IMR-90 (cell line): ENCODE data around the gene RPS6KL1. TPM values are rescaled to one million over a fixed set of nuclear protein-coding genes. Genes with fewer than 3 reads are reported as not detected.

Source experiments
- ATAC-seq: fragments of 200-7000 bp; cut with Tn5 transposase; 2 replicates; pipeline ENCODE4 v1.9.1; 2020; ENCODE audit warnings: low read depth, mild to moderate bottlenecking, moderate library complexity
- BruUV-seq: library from RNA; stranded (reverse); fragments of 400-500 nt; replicated peaks from 2 replicates; lab custom pipeline; 2021; lab: Mats Ljungman, UMichigan
- CTCF ChIA-PET: fragments of 300-600 bp; formaldehyde crosslinking; extraction: SDS; loops from one replicate; lab custom pipeline; 2021; ENCODE audit warnings: antibody characterized with exemption; lab: Yijun Ruan, JAX
- POLR2A ChIA-PET: fragments of 300-600 bp; sonication (Branson Sonifier 250); formaldehyde crosslinking; loops from one replicate; lab custom pipeline; 2022; ENCODE audit warnings: antibody characterized with exemption; ENCODE audit not compliant: unreplicated experiment; lab: Charles Lee
- DNase-seq: peaks from one replicate; pipeline ENCODE4 v3.0.0; 2013
- H2AFZ ChIP-seq: replicated peaks from 2 replicates; pipeline ENCODE3; 2013; ENCODE audit warnings: low read length, mild to moderate bottlenecking; ENCODE audit not compliant: poor library complexity
- H2AK5ac ChIP-seq: 2 replicates; pipeline ENCODE4 v1.6.1; 2013; ENCODE audit warnings: low read depth, low read length, inconsistent platforms
- H2AK9ac ChIP-seq: replicated peaks from 2 replicates; pipeline ENCODE3; 2013; ENCODE audit warnings: mild to moderate bottlenecking, low read depth, low read length, moderate library complexity; ENCODE audit not compliant: poor library complexity
- H2BK120ac ChIP-seq: 2 replicates; pipeline ENCODE4 v1.6.1; 2013; ENCODE audit warnings: low read depth, low read length, inconsistent platforms
- H2BK15ac ChIP-seq: 3 replicates; pipeline ENCODE4 v1.6.1; 2013; ENCODE audit warnings: low read depth, low read length, inconsistent platforms
- H2BK20ac ChIP-seq: 2 replicates; pipeline ENCODE4 v1.6.1; 2013; ENCODE audit warnings: low read depth, mild to moderate bottlenecking, inconsistent platforms, low read length, moderate library complexity
- H2BK5ac ChIP-seq: 2 replicates; pipeline ENCODE4 v1.6.1; 2013; ENCODE audit warnings: mild to moderate bottlenecking, low read depth, low read length, inconsistent platforms; ENCODE audit not compliant: poor library complexity, severe bottlenecking
- H3K14ac ChIP-seq: replicated peaks from 2 replicates; pipeline ENCODE4 v1.6.1; 2013; ENCODE audit warnings: low read depth, low read length, inconsistent platforms
- H3K18ac ChIP-seq: 2 replicates; pipeline ENCODE4 v1.6.1; 2013; ENCODE audit warnings: low read depth, low read length, control low read depth
- H3K23ac ChIP-seq: 2 replicates; pipeline ENCODE4 v1.6.1; 2013; ENCODE audit warnings: low read depth, low read length, inconsistent platforms
- H3K27ac ChIP-seq: 2 replicates; pipeline ENCODE4 v1.5.1; 2013; ENCODE audit warnings: mild to moderate bottlenecking, control low read depth, low read length; ENCODE audit not compliant: insufficient read depth
- H3K27me3 ChIP-seq: 2 replicates; pipeline ENCODE4 v1.6.1; 2013; ENCODE audit warnings: low read length; ENCODE audit not compliant: control insufficient read depth, insufficient read depth
- H3K36me3 ChIP-seq: 2 replicates; pipeline ENCODE4 v1.6.1; 2013; ENCODE audit warnings: low read length, mixed read lengths; ENCODE audit not compliant: control insufficient read depth, insufficient read depth
- H3K4ac ChIP-seq: 2 replicates; pipeline ENCODE4 v1.6.1; 2013; ENCODE audit warnings: low read depth, low read length, inconsistent platforms
- H3K4me1 ChIP-seq: 2 replicates; pipeline ENCODE4 v1.6.1; 2013; ENCODE audit warnings: low read length, mixed read lengths; ENCODE audit not compliant: control insufficient read depth, insufficient read depth
- H3K4me2 ChIP-seq: 2 replicates; pipeline ENCODE4 v1.6.1; 2013; ENCODE audit warnings: low read depth, mild to moderate bottlenecking, control low read depth, low read length, moderate library complexity
- H3K4me3 ChIP-seq: 2 replicates; pipeline ENCODE4 v1.5.1; 2013; ENCODE audit warnings: low read depth, mild to moderate bottlenecking, control low read depth, low read length, moderate library complexity; ENCODE audit not compliant: insufficient read depth
- H3K56ac ChIP-seq: 2 replicates; pipeline ENCODE4 v1.6.1; 2013; ENCODE audit warnings: low read length, inconsistent platforms; ENCODE audit not compliant: insufficient read depth; ENCODE audit errors: extremely low read depth
- H3K79me1 ChIP-seq, 2 experiments: 2 replicates each; pipeline ENCODE4 v1.6.1; 2013; ENCODE audit warnings: low read length in 2 of 2, inconsistent platforms in 1 of 2, low read depth in 1 of 2
- H3K9ac ChIP-seq: 2 replicates; pipeline ENCODE4 v1.6.1; 2013; ENCODE audit warnings: low read depth, low read length, control low read depth
- H3K9me1 ChIP-seq: 2 replicates; pipeline ENCODE4 v1.6.1; 2013; ENCODE audit warnings: low read length, inconsistent platforms; ENCODE audit not compliant: insufficient read depth
- H3K9me3 ChIP-seq: 2 replicates; pipeline ENCODE4 v1.6.1; 2013; ENCODE audit warnings: low read length; ENCODE audit not compliant: control insufficient read depth, insufficient read depth
- H4K20me1 ChIP-seq: 2 replicates; pipeline ENCODE4 v1.6.1; 2013; ENCODE audit warnings: low read length, inconsistent platforms; ENCODE audit not compliant: insufficient read depth
- H4K5ac ChIP-seq: 2 replicates; pipeline ENCODE4 v1.6.1; 2013; ENCODE audit warnings: mild to moderate bottlenecking, low read depth, low read length, control low read depth
- H4K8ac ChIP-seq, 2 experiments: 2 replicates each; pipeline ENCODE4 v1.6.1; 2013; ENCODE audit warnings: low read depth in 2 of 2, low read length in 2 of 2, control low read depth in 1 of 2, inconsistent platforms in 1 of 2
- H4K91ac ChIP-seq: 2 replicates; pipeline ENCODE4 v1.6.1; 2013; ENCODE audit warnings: low read depth, low read length, inconsistent platforms; ENCODE audit not compliant: insufficient read depth
- CEBPB ChIP-seq: IDR thresholded peaks from 2 replicates; pipeline ENCODE4 v1.6.1; 2012; ENCODE audit warnings: low read depth, low read length, improper control_type of control experiment
- CTCF ChIP-seq: conservative IDR thresholded peaks from 2 replicates; pipeline ENCODE4 v1.5.1; 2012; ENCODE audit warnings: mild to moderate bottlenecking, low read depth, low read length, improper control_type of control experiment
- MAZ ChIP-seq: IDR thresholded peaks from 2 replicates; pipeline ENCODE4 v1.6.1; 2012; ENCODE audit warnings: low read depth, mild to moderate bottlenecking, low read length, improper control_type of control experiment, moderate library complexity, borderline replicate concordance
- MXI1 ChIP-seq: IDR thresholded peaks from 2 replicates; pipeline ENCODE4 v1.6.1; 2012; ENCODE audit warnings: low read depth, mild to moderate bottlenecking, low read length, moderate library complexity, borderline replicate concordance
- NFE2L2 ChIP-seq: fragments of 150-350 bp; IDR thresholded peaks from 2 replicates; pipeline ENCODE4 v1.6.1; 2016; ENCODE audit warnings: low read depth, mild to moderate bottlenecking, low read length
- RAD21 ChIP-seq: IDR thresholded peaks from 2 replicates; pipeline ENCODE4 v1.6.1; 2012; ENCODE audit warnings: low read length, improper control_type of control experiment
- SMC3 ChIP-seq: fragments of 150-350 bp; IDR thresholded peaks from 2 replicates; pipeline ENCODE4 v1.6.1; 2016; ENCODE audit warnings: low read depth, mild to moderate bottlenecking, antibody characterized with exemption, low read length, moderate library complexity
- USF2 ChIP-seq: fragments of 150-350 bp; IDR thresholded peaks from 2 replicates; pipeline ENCODE4 v1.6.1; 2017; ENCODE audit warnings: mild to moderate bottlenecking, antibody characterized with exemption, low read length, low read depth
- WGBS, 2 experiments: methylation state at CpG; one replicate each; pipeline versions ENCODE4 v1.1.5 to v1.1.7; 2013; ENCODE audit warnings: missing lambda C conversion rate in 2 of 2; ENCODE audit not compliant: insufficient read length in 1 of 2; ENCODE audit errors: extremely low coverage in 2 of 2; 5-methylcytosine and 5-hydroxymethylcytosine counted together
- dilution Hi-C: fragments of 300-500 bp; cut with HindIII; formaldehyde crosslinking; loops from one replicate; pipeline ENCODE4 v1.14.3; 2018; ENCODE audit warnings: low sequenced_read_pairs; ENCODE audit not compliant: unreplicated experiment
- in situ Hi-C: fragments of 300-500 bp; cut with MboI; formaldehyde crosslinking; loops from 3 replicates; pipeline ENCODE4 v1.14.3; 2019; ENCODE audit warnings: low sequenced_read_pairs, inconsistent platforms, mixed read lengths
- intact Hi-C: fragments of 100-400 bp; cut with micrococcal nuclease; formaldehyde crosslinking; loops from 2 replicates; pipeline ENCODE4 v1.10.0; 2022
- polyA plus RNA-seq, 3 experiments: library from polyadenylated mRNA; depleted of rRNA; stranded (reverse); fragments of >200 nt; gene quantifications; 2 replicates each; pipeline ENCODE4 v1.2.3, GENCODE V29; 2012; ENCODE audit warnings: low replicate concordance in 1 of 3
- total RNA-seq: library from RNA; depleted of rRNA; stranded (reverse); fragments of >200 nt; gene quantifications from 2 replicates; pipeline ENCODE4 v1.2.3, GENCODE V29; 2012

The RPS6KL1 gene
- total and polyA plus RNA-seq, 2 of the 4 experiments (the other 2 are of a cell fraction) = 0.72 to 1.7 TPM

- Histone ChIP-seq H3K14ac (no peak overlapping the region), H2BK120ac (no peak overlapping the region), H3K27me3 (no peaks in the 10 kb centered on the region), H4K8ac (no peak overlapping the region), H2AK9ac (no peak overlapping the region), H3K4me2 (no peak overlapping the region), H2BK20ac (no peak overlapping the region), H4K20me1 (no peaks in the 10 kb centered on the region), H3K27ac (no peak overlapping the region), H3K4me3 (no peak overlapping the region), H2BK5ac (no peak overlapping the region), H3K4me1 (peaks cover 4% of the 10 kb centered on the region; the same call in 1 of the 2 replicates), H3K56ac (no peak overlapping the region), H3K79me1 (no peaks in the 10 kb centered on the region), H3K36me3 (no peaks in the 10 kb centered on the region), H3K18ac (no peak overlapping the region), H4K5ac (no peak overlapping the region), H3K9me1 (0 out of 2 replicates have a peak, but pooled peaks cover 2% of the 10 kb centered on the region), H2BK15ac (no peak overlapping the region), H2AFZ (no peak overlapping the region), H4K91ac (no peak overlapping the region), H3K9ac (no peak overlapping the region), H3K4ac (no peak overlapping the region), H3K23ac (no peak overlapping the region), H3K9me3 (no peaks in the 10 kb centered on the region), H2AK5ac (no peak overlapping the region)
- POLR2A ChIA-PET = no interaction called here
- BruUV-seq = no TSS peak
- no peak for TF ChIP-seq SMC3
- no peak for TF ChIP-seq MAZ
- no peak for TF ChIP-seq USF2
- TF ChIP-seq MXI1 = no peak
- TF ChIP-seq CEBPB = no peak
- no peak for TF ChIP-seq CTCF
- TF ChIP-seq NFE2L2 = no peak
- no peak for TF ChIP-seq RAD21
- in situ Hi-C loops = loop anchor here (10.0 kb wide), 1 partner anchor 389 kb away; no protein-coding TSS in a partner anchor
- CTCF ChIA-PET = no interaction called here
- DNase-seq = no peak
- dilution Hi-C loops = no loop called here
- intact Hi-C loops = no loop called here
- no peak for ATAC-seq
- no CpG with 5 or more reads among the region's 7 CpGs for WGBS, 2 experiments
Observed at GRCh38 chr14:74915826-74916225, 7.2 kb downstream of the RPS6KL1 start.
